ENCODE results near the gene RANBP17. TPM values are rescaled to one million over a fixed set of nuclear protein-coding genes. Genes with fewer than 3 reads are reported as not detected.

RANBP17 gene
- total RNA-seq, 1 experiment from 2014 or later, result 6.0 TPM

- no TSS peak for BruUV-seq (replicated peaks)
- H3F3A ChIP-seq (ENCODE audit: low read length, unreplicated experiment), result no peaks in the 10 kb centered on the region
- TF ChIP-seq CTCF (conservative IDR thresholded peaks at IDR 0.05; ENCODE audit: low read depth, low read length), result no peak
- intact Hi-C loops (cut with micrococcal nuclease), result no loop called here
- no peaks in the 10 kb centered on the region for H3K9me3 ChIP-seq (ENCODE audit: low read length)
- no peak overlapping the region for H3K27ac ChIP-seq (ENCODE audit: low read length)
- peak overlapping the region; percentile 79 for H2AFZ ChIP-seq (ENCODE audit: low read length)
- POLR2A ChIA-PET (ENCODE audit: unreplicated experiment), result no interaction called here
- no peak overlapping the region for H3K9ac ChIP-seq (ENCODE audit: low read length)
- peak overlapping the region; percentile 23 for H3K4me3 ChIP-seq (ENCODE audit: low read length)
- H3K4me1 ChIP-seq (ENCODE audit: insufficient read depth, low read length), result peaks cover 7% of the 10 kb centered on the region; the same call in 1 of the 2 replicates
- DNase-seq (no peak), ATAC-seq (no peak)
- H3K9me2 ChIP-seq (replicated peaks; ENCODE audit: low read length), result no peaks in the 10 kb centered on the region
- H3K79me2 ChIP-seq (ENCODE audit: low read length), result no peaks in the 10 kb centered on the region
- no peaks in the 10 kb centered on the region for H3K36me3 ChIP-seq (ENCODE audit: low read depth, low read length)
- CTCF ChIA-PET, result no interaction called here
- peak overlapping the region; percentile 63 for H3K4me2 ChIP-seq (ENCODE audit: low read length)
- H4K20me1 ChIP-seq (ENCODE audit: low read length), result no peaks in the 10 kb centered on the region
- H3K27me3 ChIP-seq (ENCODE audit: low read length), result peaks cover 25% of the 10 kb centered on the region
These were observed 448.5 kb downstream of the RANBP17 start for GRCh38 chr5:171310212-171310818.

- peaks cover 25% of the 10 kb centered on the region for H3K27me3 ChIP-seq (ENCODE audit: low read length)
- CTCF ChIA-PET, result no interaction called here
- no TSS peak for BruUV-seq (replicated peaks)
- no peak overlapping the region for H3K9ac ChIP-seq (ENCODE audit: low read length)
- peak overlapping the region; percentile 63 for H3K4me2 ChIP-seq (ENCODE audit: low read length)
- DNase-seq (no peak), ATAC-seq (peak; percentile 7)
- H3K9me2 ChIP-seq (replicated peaks; ENCODE audit: low read length), result no peaks in the 10 kb centered on the region
- peaks cover 7% of the 10 kb centered on the region; the same call in 1 of the 2 replicates for H3K4me1 ChIP-seq (ENCODE audit: insufficient read depth, low read length)
- no peak for TF ChIP-seq CTCF (conservative IDR thresholded peaks at IDR 0.05; ENCODE audit: low read depth, low read length)
- TF ChIP-seq EZH2 (IDR thresholded peaks at IDR 0.05; ENCODE audit: low read length, unreplicated experiment), result no peak
- TF ChIP-seq EZH2phosphoT487 (IDR thresholded peaks at IDR 0.05; ENCODE audit: borderline replicate concordance, low read length), result no peak
- H3K4me3 ChIP-seq (ENCODE audit: low read length), result peak overlapping the region; percentile 23
- no peaks in the 10 kb centered on the region for H3K36me3 ChIP-seq (ENCODE audit: low read depth, low read length)
- no peaks in the 10 kb centered on the region for H4K20me1 ChIP-seq (ENCODE audit: low read length)
- POLR2A ChIA-PET (ENCODE audit: unreplicated experiment), result no interaction called here
- no peaks in the 10 kb centered on the region for H3F3A ChIP-seq (ENCODE audit: low read length, unreplicated experiment)
- no peak overlapping the region for H3K27ac ChIP-seq (ENCODE audit: low read length)
- intact Hi-C loops (cut with micrococcal nuclease), result no loop called here
- no peaks in the 10 kb centered on the region for H3K9me3 ChIP-seq (ENCODE audit: low read length)
- peak overlapping the region; percentile 79 for H2AFZ ChIP-seq (ENCODE audit: low read length)
- H3K79me2 ChIP-seq (ENCODE audit: low read length), result no peaks in the 10 kb centered on the region
These were observed 449.1 kb downstream of the RANBP17 start for GRCh38 chr5:171310819-171311321.

DNA sequence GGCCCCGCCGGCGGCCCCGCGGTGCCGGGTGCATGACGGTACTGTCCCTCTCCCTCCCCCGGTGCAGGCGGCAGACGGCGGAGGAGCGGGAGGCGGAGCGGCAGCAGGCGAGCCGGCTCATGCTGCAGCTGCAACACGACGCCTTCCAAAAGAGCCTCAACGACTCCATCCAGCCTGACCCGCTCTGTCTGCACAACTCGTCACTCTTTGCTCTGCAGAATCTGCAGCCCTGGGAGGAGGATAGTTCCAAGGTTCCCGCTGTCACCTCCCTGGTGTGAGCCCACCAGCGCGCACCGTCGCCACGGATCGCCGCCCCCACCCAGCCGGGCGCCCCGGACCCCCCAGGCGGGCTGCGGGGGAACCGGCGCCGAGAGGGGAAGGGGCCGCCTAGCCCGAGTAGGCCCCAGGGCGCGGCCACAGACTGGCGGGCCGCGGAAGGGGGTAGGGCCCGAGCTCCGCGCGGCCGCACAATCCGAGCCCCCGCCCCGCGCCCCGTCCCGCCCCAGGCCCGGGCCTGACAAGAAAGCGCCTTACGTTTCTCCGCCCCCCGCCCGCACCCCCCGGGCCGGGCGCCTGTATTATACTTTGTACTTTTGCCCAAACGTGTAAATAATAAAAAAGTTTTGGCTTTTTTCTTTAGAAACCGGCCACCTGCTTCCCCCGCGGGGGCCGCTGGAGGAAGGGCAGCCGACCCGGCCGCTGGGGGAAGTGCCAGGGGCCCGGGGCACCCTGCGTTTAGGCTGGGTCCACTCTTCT is 449.7 kb downstream of the RANBP17 start:
- H3K9me3 ChIP-seq (ENCODE audit: low read length), result no peaks in the 10 kb centered on the region
- no TSS peak for BruUV-seq (replicated peaks)
- peaks cover 7% of the 10 kb centered on the region; the same call in 1 of the 2 replicates for H3K4me1 ChIP-seq (ENCODE audit: insufficient read depth, low read length)
- TF ChIP-seq CTCF (conservative IDR thresholded peaks at IDR 0.05; ENCODE audit: low read depth, low read length) (no peak), EZH2 (IDR thresholded peaks at IDR 0.05; ENCODE audit: low read length, unreplicated experiment) (no peak), EZH2phosphoT487 (IDR thresholded peaks at IDR 0.05; ENCODE audit: borderline replicate concordance, low read length) (no peak)
- peak; percentile 79 for ATAC-seq
- H4K20me1 ChIP-seq (ENCODE audit: low read length), result no peaks in the 10 kb centered on the region
- peak overlapping the region; percentile 64 for H3K4me2 ChIP-seq (ENCODE audit: low read length)
- CTCF ChIA-PET, result no interaction called here
- H3K27me3 ChIP-seq (ENCODE audit: low read length), result peaks cover 25% of the 10 kb centered on the region
- no peaks in the 10 kb centered on the region for H3K36me3 ChIP-seq (ENCODE audit: low read depth, low read length)
- H3F3A ChIP-seq (ENCODE audit: low read length, unreplicated experiment), result no peaks in the 10 kb centered on the region
- H3K9me2 ChIP-seq (replicated peaks; ENCODE audit: low read length), result no peaks in the 10 kb centered on the region
- intact Hi-C loops (cut with micrococcal nuclease), result no loop called here
- no peak overlapping the region for H3K9ac ChIP-seq (ENCODE audit: low read length)
- peak overlapping the region; percentile 79 for H2AFZ ChIP-seq (ENCODE audit: low read length)
- H3K4me3 ChIP-seq (ENCODE audit: low read length), result peak overlapping the region; percentile 37
- DNase-seq, result peak; percentile 50
- H3K79me2 ChIP-seq (ENCODE audit: low read length), result no peaks in the 10 kb centered on the region
- POLR2A ChIA-PET (ENCODE audit: unreplicated experiment), result no interaction called here
- H3K27ac ChIP-seq (ENCODE audit: low read length), result no peak overlapping the region
